GM18505 (cell line): ENCODE results near the gene MEGF9.

Experiments
- ATAC-seq: cut with Tn5 transposase; IDR thresholded peaks from one replicate; pipeline ENCODE4 v1.9.1; 2021; ENCODE audit not compliant: unreplicated experiment
- POLR2A ChIP-seq: IDR thresholded peaks from 4 replicates; pipeline ENCODE4 v1.6.1; 2011; ENCODE audit warnings: borderline replicate concordance; ENCODE audit not compliant: insufficient read depth, insufficient read length; ENCODE audit errors: extremely low read depth

Gene MEGF9

DNA sequence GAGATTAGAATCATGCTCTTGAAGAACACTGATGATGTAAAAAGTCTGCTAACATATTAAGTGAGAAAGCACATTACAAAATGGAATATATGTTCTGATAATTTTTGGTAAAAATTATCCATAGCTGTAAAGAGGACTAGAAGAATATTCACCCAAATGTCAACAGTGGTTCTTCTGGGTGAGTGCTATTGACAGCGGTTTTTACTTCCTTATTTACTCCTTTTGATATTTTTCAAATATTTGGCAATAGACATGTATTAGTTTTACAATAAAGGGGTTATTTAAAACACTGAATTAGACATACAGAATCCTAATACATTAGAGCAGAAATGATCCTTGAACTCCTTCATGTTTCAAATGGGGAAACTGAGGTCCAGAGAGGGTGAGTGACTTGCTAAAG lies 26.9 kb upstream of the MEGF9 start:
- no peak for ATAC-seq
- no peak for TF ChIP-seq POLR2A

GRCh38 chr9:120740132-120740531 lies 25.9 kb upstream of the MEGF9 start:
- ATAC-seq, result no peak
- no peak for TF ChIP-seq POLR2A

- TF ChIP-seq POLR2A, result no peak
- ATAC-seq, result no peak
These were observed 23.3 kb upstream of the MEGF9 start for GRCh38 chr9:120737416-120738165.

DNA sequence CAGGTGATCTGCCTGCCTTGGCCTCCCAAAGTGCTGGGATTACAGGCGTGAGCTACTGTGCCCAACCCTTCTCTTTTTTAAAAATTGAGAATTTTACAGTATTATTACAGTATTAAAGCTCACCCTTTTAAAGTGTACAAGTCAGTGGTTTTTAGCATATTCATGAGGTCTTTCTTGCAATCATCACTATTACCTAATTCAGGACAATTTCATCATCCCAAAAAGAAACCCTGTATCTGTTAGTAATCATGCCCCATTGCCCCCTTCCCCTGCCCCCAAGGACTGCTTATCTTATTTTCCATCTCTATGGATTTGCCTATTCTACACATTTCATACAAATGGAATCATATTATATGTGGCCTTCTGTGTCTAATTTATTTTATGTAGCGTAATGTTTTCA lies 22.6 kb upstream of the MEGF9 start:
- no peak for TF ChIP-seq POLR2A
- ATAC-seq, result no peak

GRCh38 chr9:120735415-120736126 lies 21.3 kb upstream of the MEGF9 start:
- no peak for ATAC-seq
- no peak for TF ChIP-seq POLR2A

DNA sequence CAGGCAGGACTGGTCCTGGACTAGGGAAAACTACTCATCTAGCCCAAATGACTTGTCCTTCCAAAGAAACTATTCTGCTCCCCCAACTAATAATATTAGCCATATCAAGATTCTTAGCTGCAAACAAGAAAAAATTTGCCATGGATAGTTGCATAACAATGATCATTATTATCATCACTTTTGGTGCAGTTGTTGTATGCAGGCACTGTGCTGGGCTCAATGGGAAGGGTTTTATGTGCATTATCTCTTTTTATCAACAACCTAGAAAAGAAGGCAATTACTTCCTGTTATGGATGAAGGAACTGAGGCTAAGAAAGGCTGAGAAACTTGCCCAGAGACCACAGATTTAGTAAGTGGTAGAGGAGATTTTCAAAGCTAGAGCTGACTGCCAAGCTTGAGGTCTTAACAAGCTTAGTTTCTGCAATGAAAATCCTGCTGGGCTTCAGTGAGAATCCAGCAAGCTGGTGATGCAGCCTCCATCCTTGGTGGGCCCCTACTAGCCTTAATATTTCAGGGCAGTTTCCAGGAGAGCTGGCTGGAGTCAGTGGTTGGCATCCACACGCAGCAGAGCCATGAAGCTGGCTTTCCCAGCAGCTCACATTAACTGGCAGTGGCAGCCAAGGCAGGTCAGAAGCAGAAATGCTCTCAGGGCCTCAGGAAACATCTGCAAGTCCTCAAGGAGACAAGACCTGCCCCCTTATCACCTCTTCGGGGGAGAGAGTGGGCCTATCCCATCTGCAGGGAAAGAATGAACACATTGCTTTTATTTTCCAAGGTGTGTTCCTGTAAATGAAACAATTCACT lies 20.5 kb upstream of the MEGF9 start:
- no peak for TF ChIP-seq POLR2A
- ATAC-seq, result no peak

DNA sequence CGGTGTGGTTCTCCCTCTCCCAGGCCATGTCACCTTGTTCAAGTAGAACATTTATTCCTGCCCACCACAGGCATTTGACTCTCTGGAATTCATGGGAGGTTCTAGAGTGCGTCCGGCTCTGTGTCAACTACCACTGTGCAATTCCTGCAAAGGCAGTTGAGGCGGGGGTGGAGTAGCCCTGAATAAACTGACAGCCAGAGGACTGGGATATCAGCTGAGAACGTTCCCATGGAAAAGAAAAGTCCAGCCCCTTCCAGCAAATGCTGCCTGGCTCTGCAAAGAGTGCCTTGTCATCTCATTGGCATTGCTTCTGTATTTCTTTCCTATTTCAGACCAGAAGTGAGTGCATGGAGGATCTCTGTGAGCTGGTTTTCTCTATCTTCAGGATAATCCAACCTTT lies 18.9 kb upstream of the MEGF9 start:
- TF ChIP-seq POLR2A, result no peak
- ATAC-seq, result no peak

DNA sequence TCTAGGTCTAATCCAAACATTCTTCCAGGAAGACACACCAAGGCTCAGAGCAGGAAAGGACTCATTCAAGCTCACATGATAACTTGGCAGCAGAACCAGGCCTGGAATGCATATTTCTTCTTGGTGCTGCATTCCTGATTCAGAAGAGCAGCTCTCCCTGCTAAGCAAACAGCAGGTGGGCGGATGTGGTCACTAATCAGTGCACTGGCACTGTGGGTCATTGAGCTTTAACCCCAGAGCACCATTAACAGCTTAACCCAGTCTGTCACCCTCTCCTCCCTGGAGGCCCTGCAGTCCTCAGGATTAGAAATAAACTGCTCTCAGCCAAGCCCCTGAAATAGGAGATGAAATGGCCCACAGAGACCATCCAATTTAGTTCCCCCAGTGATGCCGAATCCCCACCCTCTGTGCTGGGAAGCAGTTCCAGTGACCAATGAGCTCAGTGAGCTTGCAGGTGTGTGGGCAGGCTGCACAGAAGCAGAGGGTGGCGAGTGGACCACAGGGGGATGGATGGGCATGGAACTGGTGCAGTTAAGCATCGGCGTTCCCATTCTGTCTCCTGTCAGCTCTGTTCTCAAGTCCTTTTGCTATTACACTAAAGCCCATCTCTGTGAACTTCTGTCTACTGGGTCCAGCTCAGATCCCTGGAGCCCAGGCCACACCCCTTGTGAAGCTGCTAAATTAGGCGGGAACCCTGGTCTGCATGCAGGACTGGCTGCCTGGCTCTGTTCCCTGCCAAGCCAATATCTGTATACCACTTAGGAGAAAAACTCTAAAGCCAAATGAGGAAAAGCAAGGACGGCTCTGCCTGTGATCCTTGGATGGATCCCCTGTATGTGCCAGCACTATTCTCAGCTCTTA lies 16.6 kb upstream of the MEGF9 start:
- TF ChIP-seq POLR2A, result no peak
- no peak for ATAC-seq

DNA sequence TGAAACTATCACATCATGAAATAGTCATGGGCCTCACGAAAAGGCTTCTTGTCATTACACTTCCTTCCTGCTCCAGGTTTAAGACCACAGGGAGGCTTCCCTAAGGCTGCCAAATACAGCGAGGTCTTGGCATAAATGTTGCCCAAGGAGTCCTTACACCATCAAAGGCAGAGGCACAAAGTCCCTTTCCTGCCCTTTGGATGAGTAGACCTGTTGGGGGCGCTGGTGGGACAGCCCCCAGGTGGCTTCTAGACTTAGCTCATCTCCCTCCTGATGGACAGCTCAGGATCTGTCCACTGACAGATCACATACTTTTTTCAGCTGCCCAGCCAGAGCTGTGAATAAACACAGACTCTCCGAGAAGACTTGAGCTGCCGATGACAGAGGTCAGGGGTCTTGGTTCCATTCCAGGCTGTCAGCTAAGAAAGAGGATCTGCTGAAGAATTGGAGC lies 15.5 kb upstream of the MEGF9 start:
- no peak for ATAC-seq
- no peak for TF ChIP-seq POLR2A

- no peak for TF ChIP-seq POLR2A
- no peak for ATAC-seq
These were observed 12.2 kb upstream of the MEGF9 start for GRCh38 chr9:120726484-120726883.

DNA sequence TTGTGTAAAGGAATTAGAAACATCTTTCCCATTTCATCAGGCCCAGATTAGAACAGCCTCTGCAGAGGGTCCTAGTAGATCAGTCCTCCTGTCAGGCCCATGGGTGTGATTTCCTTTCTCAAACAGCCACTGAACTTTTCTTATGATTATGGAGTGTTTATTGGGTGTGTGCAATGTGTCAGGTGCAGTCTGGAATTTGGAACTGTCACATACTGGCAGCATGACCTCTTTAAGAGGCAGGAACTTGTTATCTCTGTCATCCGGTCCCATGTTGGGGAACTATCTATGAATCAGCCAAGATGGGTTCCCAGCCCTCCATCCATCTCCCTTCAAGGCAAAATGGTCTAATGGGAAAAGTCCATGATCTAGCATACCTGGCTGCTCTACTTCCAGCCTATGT lies 11.6 kb upstream of the MEGF9 start:
- no peak for ATAC-seq
- TF ChIP-seq POLR2A, result no peak

DNA sequence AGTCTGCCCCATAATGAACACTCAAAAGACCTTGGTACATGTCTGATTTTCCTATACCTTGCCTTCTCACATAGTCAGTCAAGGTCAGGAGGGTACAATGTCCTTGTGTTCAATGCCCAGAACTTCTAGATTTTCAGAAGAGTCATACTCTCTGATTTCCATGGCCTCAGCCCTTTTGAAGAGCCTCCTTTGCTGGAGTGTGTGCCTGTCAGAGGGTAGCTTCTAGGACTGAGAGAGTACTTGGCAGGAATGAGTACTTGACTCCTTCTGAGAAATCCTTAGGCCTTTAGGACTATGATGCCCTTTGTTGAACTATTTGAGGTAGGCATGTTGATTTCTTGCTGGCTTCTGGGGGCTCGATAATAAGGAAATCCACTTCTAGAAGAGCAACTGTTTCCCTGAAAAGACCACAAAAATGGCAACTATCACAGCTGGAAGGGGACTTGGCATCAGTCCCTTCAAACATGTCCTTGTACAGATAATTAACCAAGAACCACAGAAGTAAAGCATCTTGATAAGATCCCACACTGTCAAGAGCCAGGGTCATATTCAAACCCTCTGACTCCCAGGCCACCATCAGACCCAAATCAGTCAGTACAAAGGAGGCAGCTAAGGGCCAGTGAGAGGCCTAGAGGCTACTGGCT lies 10.6 kb upstream of the MEGF9 start:
- no peak for TF ChIP-seq POLR2A
- ATAC-seq, result no peak
